Measurements from ENCODE around the gene TPTE.
"Not testable (repeated sequence)": the region's sequence is repeated elsewhere in the genome, so short reads cannot be mapped to it uniquely, and the experiment has no call there.

Gene TPTE

DNA sequence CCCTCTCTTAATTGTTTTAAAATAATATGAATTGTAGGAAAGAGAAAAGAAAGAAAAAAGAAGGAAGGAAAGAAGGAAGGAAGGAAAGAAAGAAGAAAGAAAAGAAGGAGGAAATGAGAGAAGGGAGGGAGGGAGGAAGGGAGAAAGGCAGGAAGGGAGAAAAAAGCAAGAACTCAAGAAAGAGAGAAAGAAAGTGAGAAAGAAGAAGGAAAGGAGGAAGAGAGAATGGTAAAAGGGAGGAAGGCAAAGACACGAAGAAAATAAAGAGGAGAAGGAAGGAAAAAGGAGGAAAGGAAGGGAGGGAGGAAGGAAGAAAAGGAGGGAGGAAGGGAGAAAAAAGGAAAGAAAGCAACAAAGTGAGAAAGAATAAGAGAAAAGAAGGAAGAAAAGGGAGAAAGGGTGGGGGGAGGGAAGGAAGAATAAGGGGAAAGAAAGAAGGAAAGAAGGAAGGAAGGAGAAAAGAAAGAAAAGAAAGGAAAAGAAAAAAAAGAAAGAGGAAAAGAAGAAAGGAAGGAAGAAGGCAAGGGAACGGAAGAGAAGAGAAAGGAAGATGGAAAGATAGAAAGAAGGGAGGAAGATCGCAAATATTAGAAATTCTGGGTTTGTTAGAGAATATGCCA lies 95.9 kb downstream of the TPTE start:
- not testable (repeated sequence) for DNase-seq (ENCODE audit: low spot score)

DNA sequence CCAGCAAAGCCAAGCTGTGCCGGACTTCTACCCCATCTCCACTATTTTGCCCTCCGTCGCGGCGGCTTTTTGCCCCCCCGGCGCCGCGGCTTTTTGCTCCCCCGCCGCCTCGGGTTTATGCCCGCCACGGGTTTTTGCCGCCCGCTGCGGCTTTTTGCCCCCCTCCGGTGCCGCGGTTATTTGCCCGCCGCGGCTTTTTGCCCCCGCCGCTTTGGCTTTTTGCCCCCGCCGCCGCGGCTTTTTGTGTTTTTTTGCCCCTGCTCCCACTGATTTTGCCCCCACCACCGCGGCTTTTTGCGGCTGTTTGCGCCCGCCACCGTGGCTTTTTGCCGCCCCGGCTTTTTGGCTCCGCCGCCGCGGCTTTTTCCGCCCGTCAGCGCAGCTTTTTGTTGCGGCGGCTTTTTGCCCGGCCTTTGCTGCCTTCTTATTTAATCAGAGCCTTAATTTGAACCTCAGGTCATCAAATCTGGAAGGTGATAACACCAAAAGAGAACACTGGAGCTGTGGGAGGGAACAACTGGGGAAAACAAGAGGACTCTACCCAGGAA lies 106.0 kb downstream of the TPTE start:
- DNase-seq (ENCODE audit: low spot score) = no peak

- DNase-seq (ENCODE audit: low spot score) = not testable (repeated sequence)
Observed at GRCh38 chr21:10629239-10629638, 107.9 kb downstream of the TPTE start.

GRCh38 chr21:10630829-10631228 lies 109.4 kb downstream of the TPTE start:
- not testable (repeated sequence) for DNase-seq (ENCODE audit: low spot score)

- DNase-seq (ENCODE audit: low spot score) = not testable (repeated sequence)
Observed at GRCh38 chr21:10631316-10631715, 109.9 kb downstream of the TPTE start.

GRCh38 chr21:10638144-10638543 lies 116.8 kb downstream of the TPTE start:
- DNase-seq (ENCODE audit: low spot score) = not testable (repeated sequence)

DNA sequence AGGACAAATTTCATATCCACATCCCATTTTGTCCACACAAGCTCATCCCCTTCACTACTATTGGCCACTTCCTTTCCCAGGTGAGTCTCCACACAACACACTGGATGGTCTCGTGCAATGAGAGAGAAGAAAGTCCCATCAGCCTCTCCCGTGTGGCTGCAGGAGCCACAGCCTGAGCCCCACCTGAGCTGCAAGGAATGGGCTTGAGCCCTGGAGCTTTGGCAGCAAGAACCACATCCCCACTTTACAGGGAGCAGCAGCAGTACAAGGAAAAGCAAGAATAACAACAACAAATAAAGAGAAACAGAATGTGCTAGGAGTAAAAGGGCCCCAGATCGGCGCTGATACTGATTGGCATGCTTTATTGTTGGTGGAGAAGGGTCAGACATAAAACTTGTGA lies 117.7 kb downstream of the TPTE start:
- DNase-seq (ENCODE audit: low spot score) = no peak

DNA sequence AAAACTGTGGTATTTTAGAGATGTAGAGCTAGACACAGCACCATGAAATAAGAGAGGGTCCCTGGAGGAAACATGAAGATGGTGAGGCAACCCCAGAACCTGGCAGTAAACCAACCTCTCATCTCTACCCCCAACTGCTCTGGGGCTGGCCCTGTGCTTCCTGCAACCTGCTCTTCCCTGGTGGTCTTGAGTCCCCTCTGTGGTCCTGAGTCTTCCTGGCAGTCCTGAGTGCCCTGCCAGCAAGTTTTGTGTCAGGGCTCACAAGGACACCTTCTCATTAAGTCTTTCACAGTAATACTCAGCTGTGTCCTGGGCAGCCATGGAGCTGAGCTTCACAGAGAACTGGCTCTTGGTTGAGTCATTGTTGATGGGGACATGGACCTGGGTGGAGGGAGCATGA lies 118.4 kb downstream of the TPTE start:
- DNase-seq (ENCODE audit: low spot score) = not testable (repeated sequence)

DNA sequence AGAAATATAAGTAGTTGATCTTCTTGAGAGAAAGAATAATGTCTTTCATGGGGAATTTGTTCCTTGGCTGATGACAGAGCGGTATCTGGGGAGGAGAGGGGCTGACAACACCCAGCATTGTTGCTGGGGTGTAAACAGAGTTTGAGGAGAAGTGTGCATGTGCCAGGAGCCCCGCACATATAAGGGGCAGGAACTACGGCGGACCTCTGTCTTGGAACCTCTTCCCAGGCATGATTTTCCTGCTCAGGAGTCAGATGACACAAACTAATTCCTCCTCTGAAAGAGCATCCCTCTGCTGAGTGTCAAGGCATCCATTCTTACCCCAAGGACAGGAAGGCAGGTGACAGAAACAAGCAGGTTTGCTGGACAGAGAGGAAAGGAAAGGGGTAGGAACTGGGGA lies 119.1 kb downstream of the TPTE start:
- no peak for DNase-seq (ENCODE audit: low spot score)

- DNase-seq (ENCODE audit: low spot score) = no peak
Observed at GRCh38 chr21:10641107-10641506, 119.7 kb downstream of the TPTE start.

GRCh38 chr21:10645667-10646066 lies 124.3 kb downstream of the TPTE start:
- not testable (repeated sequence) for DNase-seq (ENCODE audit: low spot score)

GRCh38 chr21:10649350-10650149 lies 128.2 kb downstream of the TPTE start:
- DNase-seq (ENCODE audit: low spot score) = not testable (repeated sequence)

GRCh38 chr21:10650297-10650696 lies 128.9 kb downstream of the TPTE start:
- not testable (repeated sequence) for DNase-seq (ENCODE audit: low spot score)

Data from left forelimb (tissue), 1 donor.